Measurements from ENCODE around the gene RARG.

The RARG gene

GRCh38 chr12:53244337-53244736, 12.3 kb upstream of the RARG start:
- no peak for DNase-seq (ENCODE audit: low spot score)

GRCh38 chr12:53241623-53242412, 9.8 kb upstream of the RARG start:
- DNase-seq (ENCODE audit: low spot score): no peak

- DNase-seq (ENCODE audit: low spot score): no peak
Observed at GRCh38 chr12:53239643-53240258, 7.7 kb upstream of the RARG start.

- no peak for DNase-seq (ENCODE audit: low spot score)
Observed at GRCh38 chr12:53236443-53237111, 4.6 kb upstream of the RARG start.

GRCh38 chr12:53235742-53236442, 3.9 kb upstream of the RARG start:
- DNase-seq (ENCODE audit: low spot score): no peak

- DNase-seq (ENCODE audit: low spot score): no peak
Observed at GRCh38 chr12:53235164-53235563, 3.2 kb upstream of the RARG start.

GRCh38 chr12:53234271-53234914, 2.4 kb upstream of the RARG start:
- no peak for DNase-seq (ENCODE audit: low spot score)

GRCh38 chr12:53233671-53234121, 1.7 kb upstream of the RARG start:
- DNase-seq (ENCODE audit: low spot score): no peak

- DNase-seq (ENCODE audit: low spot score): peak; percentile 68
Observed at GRCh38 chr12:53232646-53233461, 845 bp upstream of the RARG start.

GRCh38 chr12:53231671-53231920, 413 bp downstream of the RARG start:
- DNase-seq (ENCODE audit: low spot score): no peak

- DNase-seq (ENCODE audit: low spot score): no peak
Observed at GRCh38 chr12:53230108-53230845, 1.7 kb downstream of the RARG start.

GRCh38 chr12:53229454-53229853, 2.6 kb downstream of the RARG start:
- DNase-seq (ENCODE audit: low spot score): no peak

GRCh38 chr12:53227836-53228235, 4.2 kb downstream of the RARG start:
- DNase-seq (ENCODE audit: low spot score): no peak

- DNase-seq (ENCODE audit: low spot score): no peak
Observed at GRCh38 chr12:53227341-53227740, 4.7 kb downstream of the RARG start.

GRCh38 chr12:53226815-53227214, 5.2 kb downstream of the RARG start:
- no peak for DNase-seq (ENCODE audit: low spot score)

- DNase-seq (ENCODE audit: low spot score): no peak
Observed at GRCh38 chr12:53225635-53226424, 6.2 kb downstream of the RARG start.

GRCh38 chr12:53224897-53225634, 6.9 kb downstream of the RARG start:
- peak; percentile 45 for DNase-seq (ENCODE audit: low spot score)

GRCh38 chr12:53224061-53224896, 7.7 kb downstream of the RARG start:
- DNase-seq (ENCODE audit: low spot score): no peak
